Measurements from ENCODE around the gene SCLT1.
A peak's percentile ranks its signal among the peaks of the same experiment; 100 is the strongest.

SCLT1 gene

DNA sequence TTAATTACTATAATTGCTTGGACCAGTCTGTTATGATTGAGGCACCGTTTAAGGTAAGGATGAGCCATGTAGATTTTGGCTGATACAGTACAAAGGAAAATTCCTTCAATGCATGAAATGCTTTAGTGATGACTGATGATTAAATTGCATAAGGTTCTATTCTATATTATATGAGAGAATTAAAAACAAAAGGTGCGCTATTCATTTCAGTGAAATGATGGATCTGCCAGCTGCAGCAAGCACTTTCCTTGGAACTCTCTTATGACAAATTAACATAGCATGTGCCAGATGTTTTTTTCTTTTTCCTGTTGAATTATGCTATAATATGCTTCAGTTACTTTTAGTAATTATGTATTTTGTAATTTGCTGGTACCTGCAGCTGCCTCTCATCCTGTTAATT, 185.4 kb downstream of the SCLT1 start:
- DNase-seq (ENCODE audit: low read depth) = no peak
- no peak overlapping the region for H3K4me3 ChIP-seq (ENCODE audit: low read depth, low read length)

- no peak for DNase-seq (ENCODE audit: low read depth)
- H3K4me3 ChIP-seq (ENCODE audit: low read depth, low read length) = no peak overlapping the region
Observed at GRCh38 chr4:128906581-128906980, 186.8 kb downstream of the SCLT1 start.

- DNase-seq (ENCODE audit: low read depth) = no peak
- H3K4me3 ChIP-seq (ENCODE audit: low read depth, low read length) = no peak overlapping the region
Observed at GRCh38 chr4:128904821-128905220, 188.5 kb downstream of the SCLT1 start.

- H3K4me3 ChIP-seq (ENCODE audit: low read depth, low read length) = no peak overlapping the region
- peak; percentile 53 for DNase-seq (ENCODE audit: low read depth)
Observed at GRCh38 chr4:128880662-128881061, 212.7 kb downstream of the SCLT1 start.

DNA sequence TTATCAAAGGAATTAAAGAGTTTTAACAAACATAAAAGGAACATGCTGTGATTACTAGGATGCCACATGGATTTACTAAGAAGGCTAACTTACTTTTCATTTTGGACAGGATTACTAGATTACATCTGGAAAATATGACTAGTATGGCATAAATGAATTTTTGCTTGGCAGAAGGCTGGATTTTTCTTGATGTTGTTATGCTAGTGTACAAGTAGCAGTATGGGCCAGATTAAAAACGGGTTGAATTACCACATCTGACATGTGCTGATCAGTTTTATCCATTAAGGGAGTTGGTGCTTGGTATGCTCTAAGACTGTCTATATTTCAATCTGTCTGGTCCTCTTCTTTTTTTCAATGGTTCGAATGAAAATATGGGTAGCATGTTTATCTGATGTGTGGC, 213.4 kb downstream of the SCLT1 start:
- no peak for DNase-seq (ENCODE audit: low read depth)
- no peak overlapping the region for H3K4me3 ChIP-seq (ENCODE audit: low read depth, low read length)

GRCh38 chr4:128879283-128879682, 214.1 kb downstream of the SCLT1 start:
- no peak overlapping the region for H3K4me3 ChIP-seq (ENCODE audit: low read depth, low read length)
- DNase-seq (ENCODE audit: low read depth) = no peak

GRCh38 chr4:128877934-128878333, 215.4 kb downstream of the SCLT1 start:
- no peak for DNase-seq (ENCODE audit: low read depth)
- H3K4me3 ChIP-seq (ENCODE audit: low read depth, low read length) = no peak overlapping the region

DNA sequence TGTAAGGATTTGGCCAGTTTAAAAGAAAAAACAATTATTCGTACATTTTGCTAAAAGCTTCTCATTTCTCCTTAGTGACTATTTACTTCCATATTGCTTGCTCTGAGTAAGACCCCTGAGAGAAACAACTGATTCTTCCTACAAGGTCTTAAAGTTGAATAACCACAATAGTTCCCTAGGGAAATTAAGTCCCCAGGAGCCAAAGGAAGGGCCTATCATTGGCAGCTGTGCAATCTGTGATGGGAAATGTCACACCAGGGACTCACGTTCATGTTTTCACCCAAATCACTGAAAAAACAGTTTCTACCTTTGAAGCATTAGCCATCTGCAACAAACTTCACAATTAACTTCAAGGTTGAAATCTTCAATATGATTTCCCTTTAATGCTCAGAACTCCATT, 217.1 kb downstream of the SCLT1 start:
- no peak for DNase-seq (ENCODE audit: low read depth)
- no peak overlapping the region for H3K4me3 ChIP-seq (ENCODE audit: low read depth, low read length)

- DNase-seq (ENCODE audit: low read depth) = peak; percentile 65
- no peak overlapping the region for H3K4me3 ChIP-seq (ENCODE audit: low read depth, low read length)
Observed at GRCh38 chr4:128871948-128872347, 221.4 kb downstream of the SCLT1 start.

DNA sequence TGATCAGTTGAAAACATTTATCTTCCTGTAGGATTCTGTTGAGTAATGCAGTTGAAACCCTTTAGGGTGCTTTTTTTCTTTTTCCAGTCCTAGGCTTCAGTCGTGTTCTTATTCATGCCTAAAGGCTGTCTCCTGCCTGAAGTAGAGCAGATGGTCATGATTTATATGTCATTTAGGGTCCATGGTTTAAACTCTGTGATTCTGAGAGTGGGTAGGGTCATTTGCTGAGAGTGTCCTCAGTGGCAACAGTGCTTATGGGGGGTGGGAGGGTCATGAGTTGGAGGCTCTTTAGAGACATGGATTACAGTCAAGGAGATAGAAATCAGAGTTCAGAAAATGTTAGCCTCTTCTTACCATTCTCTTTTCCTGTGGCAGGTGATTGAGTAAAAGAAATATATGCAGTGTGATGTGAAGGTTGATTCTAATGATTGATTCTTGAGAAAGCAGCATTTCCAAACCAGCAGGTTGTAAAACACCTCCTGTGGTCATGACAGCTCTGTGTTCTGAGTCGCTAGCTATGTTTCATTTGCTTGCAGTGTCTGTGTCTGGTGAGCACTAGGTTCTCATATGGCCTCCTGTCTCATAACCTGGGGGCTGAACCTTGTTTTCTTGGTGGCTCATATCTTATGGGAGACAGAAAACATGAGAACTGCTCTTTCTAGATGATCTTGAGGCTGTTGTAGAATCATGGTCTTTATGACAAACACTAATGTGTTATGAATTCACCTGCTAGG, 223.4 kb downstream of the SCLT1 start:
- H3K4me3 ChIP-seq (ENCODE audit: low read depth, low read length) = no peak overlapping the region
- no peak for DNase-seq (ENCODE audit: low read depth)

DNA sequence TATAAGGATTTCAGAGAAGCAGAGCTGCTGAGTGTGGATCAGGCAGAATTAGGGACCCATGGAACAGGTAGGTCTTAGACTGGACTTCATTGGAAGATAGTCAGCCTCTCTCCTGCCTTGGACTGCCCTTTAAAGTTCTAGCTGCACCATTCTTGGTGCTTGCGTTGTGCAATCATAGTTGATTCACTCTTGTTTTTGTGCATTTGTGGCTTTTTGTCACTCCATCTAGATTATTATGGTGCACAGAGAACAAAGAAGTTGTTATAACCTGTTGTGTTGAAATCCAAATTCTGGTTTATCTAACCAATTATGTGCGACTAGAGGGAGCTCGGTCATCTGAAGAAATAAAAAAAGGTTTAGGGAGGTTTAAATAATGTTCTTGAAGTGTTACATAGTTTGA, 224.6 kb downstream of the SCLT1 start:
- DNase-seq (ENCODE audit: low read depth) = no peak
- no peak overlapping the region for H3K4me3 ChIP-seq (ENCODE audit: low read depth, low read length)

- no peak for DNase-seq (ENCODE audit: low read depth)
- no peak overlapping the region for H3K4me3 ChIP-seq (ENCODE audit: low read depth, low read length)
Observed at GRCh38 chr4:128866691-128867090, 226.6 kb downstream of the SCLT1 start.

- H3K4me3 ChIP-seq (ENCODE audit: low read depth, low read length) = no peak overlapping the region
- DNase-seq (ENCODE audit: low read depth) = no peak
Observed at GRCh38 chr4:128866269-128866668, 227.1 kb downstream of the SCLT1 start.

GRCh38 chr4:128865132-128865531, 228.2 kb downstream of the SCLT1 start:
- no peak for DNase-seq (ENCODE audit: low read depth)

GRCh38 chr4:128863312-128864075, 229.8 kb downstream of the SCLT1 start:
- H3K4me3 ChIP-seq (ENCODE audit: low read depth, low read length) = no peak overlapping the region
- no peak for DNase-seq (ENCODE audit: low read depth)

More at GRCh38 chr4:128865132-128865531, 228.2 kb downstream of the SCLT1 start:
- H3K4me3 ChIP-seq (ENCODE audit: low read depth, low read length) = no peak overlapping the region

DNA sequence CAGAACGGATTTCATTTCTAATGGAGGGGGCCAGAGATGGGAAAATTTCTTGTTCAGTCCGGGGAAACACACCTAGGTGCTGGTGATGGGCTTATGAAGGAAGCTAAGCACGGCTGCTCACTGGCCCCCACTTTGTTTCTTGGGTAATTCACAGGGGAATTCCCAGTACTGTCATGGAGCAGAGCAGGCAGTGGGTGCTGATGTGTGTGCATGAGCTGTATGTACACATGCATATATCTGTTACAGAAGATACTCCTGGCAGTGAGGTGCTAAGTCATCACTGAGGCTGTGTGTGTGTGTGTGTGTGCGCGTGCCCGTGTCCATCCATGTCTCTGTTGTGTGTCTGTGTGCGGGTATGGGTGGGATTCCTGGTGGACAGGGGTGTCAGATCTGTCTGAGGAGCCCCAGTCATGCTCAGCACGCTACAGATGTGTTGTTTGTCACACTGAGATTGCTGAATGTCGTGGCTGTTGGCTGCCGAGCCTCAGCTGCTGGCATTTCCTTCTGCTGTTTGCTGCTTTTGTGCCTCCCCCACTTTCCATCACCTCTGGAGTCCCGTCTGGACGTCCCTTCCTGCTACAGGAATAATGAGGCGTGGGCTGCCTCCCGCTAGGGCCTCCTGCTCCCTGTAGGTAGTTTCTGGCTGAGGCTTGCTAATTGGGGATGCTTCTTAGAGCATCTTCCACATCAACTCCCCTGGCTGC, 230.6 kb downstream of the SCLT1 start:
- no peak for DNase-seq (ENCODE audit: low read depth)
- H3K4me3 ChIP-seq (ENCODE audit: low read depth, low read length) = no peak overlapping the region

GRCh38 chr4:128861856-128862518, 231.4 kb downstream of the SCLT1 start:
- no peak for DNase-seq (ENCODE audit: low read depth)

DNA sequence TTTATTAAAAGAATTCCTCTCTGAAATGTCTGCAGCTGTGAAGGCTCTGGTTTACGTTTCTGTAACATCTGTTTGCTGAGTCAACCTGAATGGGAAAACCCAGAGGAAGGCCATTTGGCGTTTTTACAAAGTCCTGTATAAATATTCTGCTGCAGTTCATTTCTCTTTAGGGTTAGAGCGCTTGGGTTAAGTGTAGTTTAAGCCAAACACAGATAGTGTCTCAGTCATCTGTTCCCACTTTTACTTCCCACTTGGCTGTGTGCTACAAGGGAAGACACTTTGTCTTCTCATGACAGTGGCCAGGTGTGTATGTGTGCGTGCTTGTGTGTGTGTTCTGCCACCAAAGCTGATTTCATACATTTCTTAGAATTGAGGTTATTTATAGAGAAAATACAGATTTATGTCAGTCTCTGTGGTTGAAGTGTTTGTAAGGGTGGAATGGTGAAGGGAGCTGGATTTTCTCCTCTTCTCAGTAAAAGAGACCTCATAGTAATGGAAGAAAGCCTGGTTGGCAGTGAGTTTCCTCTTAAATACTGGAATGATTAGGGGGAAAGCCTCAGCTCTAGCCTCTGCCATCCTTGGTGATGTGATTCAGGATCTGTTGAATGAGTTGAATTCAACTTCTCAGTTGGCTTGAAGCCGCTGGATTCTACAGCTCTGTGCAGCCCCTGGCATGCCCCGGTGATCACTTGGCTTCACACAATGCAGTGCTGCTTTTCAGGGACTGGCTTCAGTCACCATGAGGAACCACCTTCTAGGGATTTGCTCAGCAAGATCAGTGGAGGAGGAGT, 233.3 kb downstream of the SCLT1 start:
- DNase-seq (ENCODE audit: low read depth) = peak; percentile 60

More at GRCh38 chr4:128861856-128862518, 231.4 kb downstream of the SCLT1 start:
- H3K4me3 ChIP-seq (ENCODE audit: low read depth, low read length) = no peak overlapping the region

More for the DNA sequence above, 233.3 kb downstream of the SCLT1 start:
- H3K4me3 ChIP-seq (ENCODE audit: low read depth, low read length) = no peak overlapping the region

Data from skeletal muscle cell (primary cell).